Measurements from ENCODE around the gene SDCBP2.

The SDCBP2 gene

GRCh38 chr20:1320016-1320415, 8.9 kb downstream of the SDCBP2 start:
- DNase-seq: no peak
- H3K4me3 ChIP-seq (ENCODE audit: low read depth, low read length): no peak overlapping the region
- no peaks in the 10 kb centered on the region for H3K27me3 ChIP-seq
- H3K9me3 ChIP-seq: no peaks in the 10 kb centered on the region
- no peak for TF ChIP-seq CTCF (IDR thresholded peaks at IDR 0.05; ENCODE audit: low read depth, low read length)
- no peaks in the 10 kb centered on the region for H3K4me1 ChIP-seq
- H3K36me3 ChIP-seq: no peaks in the 10 kb centered on the region

- Histone ChIP-seq H3K27me3 (no peaks in the 10 kb centered on the region), H3K9me3 (no peaks in the 10 kb centered on the region), H3K36me3 (no peaks in the 10 kb centered on the region), H3K4me1 (no peaks in the 10 kb centered on the region), H3K4me3 (ENCODE audit: low read depth, low read length) (no peak overlapping the region)
- no peak for TF ChIP-seq CTCF (IDR thresholded peaks at IDR 0.05; ENCODE audit: low read depth, low read length)
- no peak for DNase-seq
Measured at GRCh38 chr20:1319462-1319861, 9.5 kb downstream of the SDCBP2 start.

DNA sequence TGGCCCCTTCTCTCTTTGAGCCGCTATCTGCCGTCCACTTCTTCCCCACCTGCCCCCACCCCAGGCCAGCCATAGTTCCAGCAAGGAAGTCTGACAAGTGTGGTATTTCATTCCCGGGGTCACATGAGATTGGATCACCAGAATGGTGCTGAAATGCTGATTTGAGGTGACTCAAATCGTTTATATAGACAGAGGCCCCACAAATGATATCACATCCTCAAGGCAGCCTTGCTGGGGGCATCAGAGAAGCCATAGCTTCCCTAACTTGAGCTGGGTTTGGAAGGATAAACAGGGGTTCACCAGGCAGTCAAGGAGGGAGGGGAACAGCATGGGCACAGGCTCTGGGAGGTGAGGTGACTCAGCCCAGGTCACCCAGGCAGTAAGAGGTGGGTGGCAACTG, 9.9 kb downstream of the SDCBP2 start:
- DNase-seq: no peak
- Histone ChIP-seq H3K9me3 (no peaks in the 10 kb centered on the region), H3K27me3 (no peaks in the 10 kb centered on the region), H3K4me3 (ENCODE audit: low read depth, low read length) (no peak overlapping the region), H3K4me1 (no peaks in the 10 kb centered on the region), H3K36me3 (no peaks in the 10 kb centered on the region)
- no peak for TF ChIP-seq CTCF (IDR thresholded peaks at IDR 0.05; ENCODE audit: low read depth, low read length)

GRCh38 chr20:1317545-1318255, 11.2 kb downstream of the SDCBP2 start:
- no peaks in the 10 kb centered on the region for H3K27me3 ChIP-seq
- DNase-seq: no peak
- no peak for TF ChIP-seq CTCF (IDR thresholded peaks at IDR 0.05; ENCODE audit: low read depth, low read length)
- H3K4me1 ChIP-seq: no peaks in the 10 kb centered on the region
- no peaks in the 10 kb centered on the region for H3K36me3 ChIP-seq
- H3K9me3 ChIP-seq: no peaks in the 10 kb centered on the region
- H3K4me3 ChIP-seq (ENCODE audit: low read depth, low read length): no peak overlapping the region

- TF ChIP-seq CTCF (IDR thresholded peaks at IDR 0.05; ENCODE audit: low read depth, low read length): no peak
- Histone ChIP-seq H3K27me3 (no peaks in the 10 kb centered on the region), H3K4me3 (ENCODE audit: low read depth, low read length) (no peak overlapping the region), H3K36me3 (no peaks in the 10 kb centered on the region), H3K9me3 (no peaks in the 10 kb centered on the region), H3K4me1 (no peaks in the 10 kb centered on the region)
- no peak for DNase-seq
Measured at GRCh38 chr20:1315804-1316203, 13.1 kb downstream of the SDCBP2 start.

DNA sequence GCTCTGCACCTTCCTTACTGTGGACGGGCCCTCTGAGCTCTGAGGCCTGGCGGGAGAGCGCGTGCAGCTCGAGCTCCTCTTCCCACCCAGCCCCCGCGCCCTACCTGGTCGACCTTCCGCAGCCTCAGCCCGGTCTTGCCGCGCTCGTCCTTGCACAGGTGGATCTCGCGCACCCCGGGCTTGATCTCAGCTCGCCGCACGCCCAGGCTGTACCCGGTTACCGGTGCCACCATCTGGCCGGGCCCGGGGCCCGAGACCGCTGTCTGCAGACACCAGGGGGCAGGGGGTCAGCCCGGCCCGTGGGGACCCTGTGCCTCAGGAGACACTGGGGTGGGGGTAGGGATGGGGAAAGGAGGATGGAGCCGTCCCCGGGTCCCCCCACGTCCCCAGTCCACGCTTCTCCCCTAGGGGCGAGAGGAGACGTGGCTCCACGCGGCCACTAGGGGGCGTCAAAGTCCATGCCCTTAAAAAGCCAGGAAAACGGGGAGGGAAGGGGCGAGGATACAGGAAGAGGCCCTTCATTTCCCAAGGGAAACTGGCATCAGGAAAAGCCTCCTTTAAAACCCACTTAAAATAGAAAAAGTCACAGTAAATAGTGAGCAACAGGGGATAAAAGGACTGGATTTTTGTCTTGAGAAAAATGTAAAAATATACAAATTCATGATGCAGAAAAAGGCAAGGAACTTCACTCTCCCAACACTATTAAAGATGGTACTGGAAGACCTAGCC, 15.5 kb downstream of the SDCBP2 start:
- peak overlapping the region; percentile 38; the same call in 1 of the 2 replicates for H3K4me3 ChIP-seq (ENCODE audit: low read depth, low read length)
- no peaks in the 10 kb centered on the region for H3K4me1 ChIP-seq
- peak; percentile 69 for DNase-seq
- H3K27me3 ChIP-seq: no peaks in the 10 kb centered on the region
- H3K9me3 ChIP-seq: no peaks in the 10 kb centered on the region
- H3K36me3 ChIP-seq: no peaks in the 10 kb centered on the region
- TF ChIP-seq CTCF (IDR thresholded peaks at IDR 0.05; ENCODE audit: low read depth, low read length): peak; percentile 76

Data from BE2C (cell line).